ENCODE results near the gene RHCG.

DNA sequence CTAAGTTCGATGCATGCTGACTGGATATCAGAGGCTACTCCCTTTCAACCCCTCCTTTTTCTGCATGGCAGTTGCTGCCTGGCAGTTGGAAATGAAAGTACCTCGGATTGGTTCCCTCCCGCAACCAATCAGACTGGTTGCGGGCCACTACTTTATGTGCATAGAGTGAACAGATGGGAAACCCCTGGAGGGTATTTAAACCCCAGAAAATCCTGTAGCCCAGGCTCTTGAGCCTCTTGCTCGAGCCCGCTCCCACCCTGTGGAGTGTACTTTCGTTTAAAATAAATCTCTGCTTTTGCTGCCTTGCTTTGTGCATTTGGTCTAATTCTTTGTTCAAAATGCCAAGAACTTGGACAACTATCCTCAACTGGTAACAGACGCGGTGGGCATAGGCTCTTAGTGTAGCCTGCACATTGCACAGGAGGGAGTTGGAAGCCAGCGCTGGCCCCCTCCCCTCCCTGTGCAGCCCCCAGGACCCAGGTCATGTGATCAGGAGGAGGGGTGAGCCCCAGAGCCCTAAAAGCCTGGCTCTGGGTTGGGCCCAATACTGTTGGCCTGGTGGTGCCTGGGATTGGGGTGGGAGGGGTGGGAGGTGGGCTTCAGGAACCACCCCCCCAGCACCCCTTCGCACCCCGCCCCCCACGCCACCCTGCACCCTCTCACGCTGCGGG, 26.8 kb downstream of the RHCG start:
- TF ChIP-seq CTCF (IDR thresholded peaks at IDR 0.05; ENCODE audit: low read length) (no peak), EZH2 (IDR thresholded peaks at IDR 0.05; ENCODE audit: borderline replicate concordance, low read length) (no peak)

Measured in OCI-LY1 (cell line).